OCI-LY1 (cell line): ENCODE measurements around the gene RNF121.
"Not testable (repeated sequence)": the region's sequence is repeated elsewhere in the genome, so short reads cannot be mapped to it uniquely, and the experiment has no call there.

Experiments used
- H2AFZ ChIP-seq: fragments of 200-600 bp; sonication (generic), shearing (Covaris generic); 2 replicates; pipeline ENCODE4 v1.6.0; 2014; ENCODE audit warnings: antibody characterized with exemption, mild to moderate bottlenecking, low read length
- H3F3A ChIP-seq: fragments of 200-600 bp; sonication (generic), shearing (Covaris generic); 2 replicates; pipeline ENCODE4 v1.6.0; 2014; ENCODE audit warnings: mild to moderate bottlenecking, antibody characterized with exemption, low read length, moderate library complexity; ENCODE audit not compliant: insufficient read depth
- H3K27ac ChIP-seq: fragments of 200-600 bp; sonication (generic); 2 replicates; pipeline ENCODE4 v1.5.1; 2014; ENCODE audit warnings: low read length, mixed run types, mild to moderate bottlenecking, low read depth; ENCODE audit not compliant: poor library complexity, severe bottlenecking
- H3K27me3 ChIP-seq: fragments of 200-600 bp; sonication (generic); 2 replicates; pipeline ENCODE4 v1.6.0; 2014; ENCODE audit warnings: antibody characterized with exemption, mild to moderate bottlenecking, low read length, moderate library complexity; ENCODE audit not compliant: insufficient read depth
- H3K36me3 ChIP-seq: fragments of 200-600 bp; sonication (generic); 2 replicates; pipeline ENCODE4 v1.6.1; 2014; ENCODE audit warnings: mild to moderate bottlenecking, antibody characterized with exemption, low read length, moderate library complexity, mixed read lengths; ENCODE audit not compliant: insufficient read depth
- H3K4me1 ChIP-seq: fragments of 200-600 bp; sonication (generic); 2 replicates; pipeline ENCODE4 v1.5.1; 2014; ENCODE audit warnings: mild to moderate bottlenecking, low read length, moderate library complexity; ENCODE audit not compliant: insufficient read depth, severe bottlenecking
- H3K4me2 ChIP-seq: fragments of 200-600 bp; sonication (generic), shearing (Covaris generic); 2 replicates; pipeline ENCODE4 v1.6.1; 2014; ENCODE audit warnings: low read length
- H3K4me3 ChIP-seq: fragments of 200-600 bp; sonication (generic); 2 replicates; pipeline ENCODE4 v1.5.1; 2014; ENCODE audit warnings: low read length, low read depth, mild to moderate bottlenecking, mixed read lengths; ENCODE audit not compliant: poor library complexity, severe bottlenecking
- H3K79me2 ChIP-seq: fragments of 200-600 bp; shearing (Covaris generic); 2 replicates; pipeline ENCODE4 v1.6.1; 2016; ENCODE audit warnings: mixed run types, low read length, mixed read lengths; ENCODE audit not compliant: insufficient read depth
- H3K9ac ChIP-seq: fragments of 200-600 bp; sonication (generic), shearing (Covaris generic); 2 replicates; pipeline ENCODE4 v1.6.1; 2014; ENCODE audit warnings: mild to moderate bottlenecking, low read length, mixed read lengths
- H3K9me2 ChIP-seq: fragments of 200-600 bp; sonication (generic), shearing (Covaris generic); 2 replicates; pipeline ENCODE4 v1.6.1; 2014; ENCODE audit warnings: low read depth, mild to moderate bottlenecking, low read length, mixed read lengths
- H3K9me3 ChIP-seq: fragments of 200-600 bp; shearing (Covaris generic); 2 replicates; pipeline ENCODE4 v1.6.1; 2014; ENCODE audit warnings: low read length, mixed read lengths
- H4K20me1 ChIP-seq: fragments of 200-600 bp; sonication (generic), shearing (Covaris generic); 2 replicates; pipeline ENCODE4 v1.6.0; 2016; ENCODE audit warnings: mild to moderate bottlenecking, low read length; ENCODE audit not compliant: insufficient read depth
- CTCF ChIP-seq: fragments of 200-600 bp; sonication (generic), shearing (Covaris generic); IDR thresholded peaks from 2 replicates; pipeline ENCODE4 v1.5.1; 2017; ENCODE audit warnings: mild to moderate bottlenecking, antibody characterized with exemption, low read length, moderate library complexity, mixed read lengths
- EZH2 ChIP-seq: fragments of 200-600 bp; sonication (generic), shearing (Covaris generic); IDR thresholded peaks from 2 replicates; pipeline ENCODE4 v1.8.0; 2017; ENCODE audit warnings: borderline replicate concordance, mixed run types, mild to moderate bottlenecking, antibody characterized with exemption, low read length, moderate library complexity, mixed read lengths

Gene RNF121

GRCh38 chr11:71895961-71896360 lies 32.9 kb upstream of the RNF121 start:
- no peaks in the 10 kb centered on the region for H3K4me1 ChIP-seq
- H3K36me3 ChIP-seq = no peaks in the 10 kb centered on the region; the same call in 1 of the 2 replicates
- no peaks in the 10 kb centered on the region for H3F3A ChIP-seq
- H3K79me2 ChIP-seq = no peaks in the 10 kb centered on the region
- H3K4me2 ChIP-seq = no peak overlapping the region
- H2AFZ ChIP-seq = no peak overlapping the region
- H4K20me1 ChIP-seq = no peaks in the 10 kb centered on the region
- TF ChIP-seq EZH2 (no peak), CTCF (no peak)
- H3K9me3 ChIP-seq = no peaks in the 10 kb centered on the region
- H3K9ac ChIP-seq = no peak overlapping the region
- H3K27me3 ChIP-seq = no peaks in the 10 kb centered on the region
- H3K4me3 ChIP-seq = no peak overlapping the region
- H3K9me2 ChIP-seq = no peaks in the 10 kb centered on the region
- H3K27ac ChIP-seq = no peak overlapping the region

DNA sequence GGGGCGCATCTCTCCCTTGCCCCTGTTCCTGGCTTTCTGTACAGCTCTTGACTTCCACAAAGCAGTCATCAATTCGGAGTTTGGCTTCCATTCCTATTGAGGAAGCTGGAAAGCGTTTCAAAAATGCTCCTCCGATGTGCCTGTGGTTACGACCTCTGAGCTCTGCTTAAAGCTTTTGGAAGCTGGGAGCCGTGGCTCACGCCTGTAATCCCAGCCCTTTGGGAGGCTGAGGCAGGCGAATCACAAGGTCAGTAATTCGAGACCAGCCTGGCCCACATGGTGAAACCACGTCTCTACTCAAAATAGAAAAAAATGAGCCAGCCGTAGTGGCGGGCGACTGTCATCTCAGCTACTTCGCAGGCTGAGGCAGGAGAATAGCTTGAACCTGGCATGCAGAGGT lies 27.7 kb upstream of the RNF121 start:
- not testable (repeated sequence) for H4K20me1 ChIP-seq, H3K4me2 ChIP-seq, H3K9me3 ChIP-seq, H3K9ac ChIP-seq, H3K27me3 ChIP-seq, H3F3A ChIP-seq, H3K27ac ChIP-seq, H2AFZ ChIP-seq, H3K4me3 ChIP-seq, H3K4me1 ChIP-seq, H3K9me2 ChIP-seq, H3K79me2 ChIP-seq
- H3K36me3 ChIP-seq = peaks cover 21% of the 10 kb centered on the region

GRCh38 chr11:71908218-71908617 lies 20.6 kb upstream of the RNF121 start:
- H3K27me3 ChIP-seq = no peaks in the 10 kb centered on the region
- no peaks in the 10 kb centered on the region for H3K9me2 ChIP-seq
- peaks cover 36% of the 10 kb centered on the region for H3K36me3 ChIP-seq
- no peak overlapping the region for H3K9ac ChIP-seq
- no peaks in the 10 kb centered on the region for H3K4me1 ChIP-seq
- no peaks in the 10 kb centered on the region for H4K20me1 ChIP-seq
- TF ChIP-seq CTCF = no peak
- TF ChIP-seq EZH2 = no peak
- no peaks in the 10 kb centered on the region for H3F3A ChIP-seq
- no peak overlapping the region for H3K4me3 ChIP-seq
- no peaks in the 10 kb centered on the region for H3K79me2 ChIP-seq
- no peak overlapping the region for H3K27ac ChIP-seq
- H3K9me3 ChIP-seq = no peaks in the 10 kb centered on the region
- no peak overlapping the region for H2AFZ ChIP-seq
- no peak overlapping the region for H3K4me2 ChIP-seq

DNA sequence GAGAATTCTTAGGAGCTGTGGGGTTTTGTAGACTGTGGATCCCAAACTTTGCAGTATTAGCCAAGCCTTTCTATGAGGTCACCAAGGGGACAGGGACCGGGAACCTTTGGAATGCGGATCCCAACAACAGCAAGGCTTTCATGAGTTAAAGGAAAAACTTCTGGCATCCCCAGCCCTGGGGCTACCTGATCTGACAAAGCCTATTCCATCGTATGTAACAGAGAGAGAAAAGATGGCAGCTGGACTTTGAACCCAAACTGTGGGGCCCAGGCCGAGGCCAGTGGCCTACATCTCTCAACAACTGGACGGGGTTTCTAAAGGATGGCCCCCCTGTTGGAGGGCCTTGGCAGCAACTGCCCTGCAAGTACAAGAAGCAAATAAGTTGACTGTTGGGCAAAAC lies 18.1 kb upstream of the RNF121 start:
- H3K9ac ChIP-seq, H3F3A ChIP-seq, H3K27me3 ChIP-seq, H3K9me2 ChIP-seq, H3K9me3 ChIP-seq, H3K4me3 ChIP-seq, H4K20me1 ChIP-seq, H3K4me1 ChIP-seq, H3K4me2 ChIP-seq, H3K27ac ChIP-seq, H3K79me2 ChIP-seq, H2AFZ ChIP-seq: not testable (repeated sequence)
- H3K36me3 ChIP-seq = peaks cover 39% of the 10 kb centered on the region

- not testable (repeated sequence) for H3F3A ChIP-seq, H3K9me3 ChIP-seq
Measured at GRCh38 chr11:71911321-71911985, 17.4 kb upstream of the RNF121 start.

DNA sequence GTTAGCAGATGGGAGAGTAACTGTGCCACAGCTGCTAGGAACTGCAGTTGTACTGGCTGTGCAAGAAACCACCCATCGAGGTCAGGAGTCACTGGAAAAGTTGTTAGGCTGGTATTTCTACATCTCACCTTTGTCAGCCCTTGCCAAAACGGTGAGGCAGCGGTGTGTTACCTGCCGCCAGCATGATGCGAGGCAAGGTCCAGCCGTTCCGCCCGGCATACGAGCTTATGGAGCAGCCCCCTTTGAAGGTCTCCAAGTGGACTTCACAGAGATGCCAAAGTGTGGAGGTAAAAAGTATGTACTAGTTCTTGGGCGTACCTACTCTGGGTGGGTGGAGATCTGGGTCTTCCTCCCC lies 16.9 kb upstream of the RNF121 start:
- H3K79me2 ChIP-seq, H4K20me1 ChIP-seq, H3K9ac ChIP-seq, H3K27me3 ChIP-seq, H2AFZ ChIP-seq, H3K9me2 ChIP-seq, H3F3A ChIP-seq, H3K27ac ChIP-seq, H3K9me3 ChIP-seq, H3K4me3 ChIP-seq, H3K4me1 ChIP-seq, H3K4me2 ChIP-seq: not testable (repeated sequence)
- H3K36me3 ChIP-seq = peaks cover 37% of the 10 kb centered on the region

More at GRCh38 chr11:71911321-71911985, 17.4 kb upstream of the RNF121 start:
- not testable (repeated sequence) for H3K9me2 ChIP-seq, H3K9ac ChIP-seq, H3K27ac ChIP-seq, H2AFZ ChIP-seq, H3K4me1 ChIP-seq, H3K27me3 ChIP-seq, H3K79me2 ChIP-seq, H3K4me3 ChIP-seq, H3K4me2 ChIP-seq, H4K20me1 ChIP-seq
- H3K36me3 ChIP-seq = peaks cover 39% of the 10 kb centered on the region
